Activated CD8-positive, alpha-beta memory T cell treated with anti-CD3 and anti-CD28 coated beads, Interleukin-2, amount 50 U/mL, for 1 hour (primary cell): Measurements from ENCODE around the gene ZNF232.
A peak's percentile ranks its signal among the peaks of the same experiment; 100 is the strongest.
"Not testable (repeated sequence)": the region's sequence is repeated elsewhere in the genome, so short reads cannot be mapped to it uniquely, and the experiment has no call there.

Experiments
- DNase-seq: peaks from one replicate; pipeline ENCODE4 v3.0.0-alpha.2; 2020; ENCODE audit errors: extremely low read depth

ZNF232 gene

GRCh38 chr17:5111402-5112204, at the start of gene ZNF232:
Gene ZNF232 (minus strand): TSS chr17:5111878. CDS start chr17:5111822, 56 bp downstream.
- DNase-seq = peak; percentile 64

GRCh38 chr17:5160702-5161101, 49.0 kb upstream of the ZNF232 start:
- not testable (repeated sequence) for DNase-seq

DNA sequence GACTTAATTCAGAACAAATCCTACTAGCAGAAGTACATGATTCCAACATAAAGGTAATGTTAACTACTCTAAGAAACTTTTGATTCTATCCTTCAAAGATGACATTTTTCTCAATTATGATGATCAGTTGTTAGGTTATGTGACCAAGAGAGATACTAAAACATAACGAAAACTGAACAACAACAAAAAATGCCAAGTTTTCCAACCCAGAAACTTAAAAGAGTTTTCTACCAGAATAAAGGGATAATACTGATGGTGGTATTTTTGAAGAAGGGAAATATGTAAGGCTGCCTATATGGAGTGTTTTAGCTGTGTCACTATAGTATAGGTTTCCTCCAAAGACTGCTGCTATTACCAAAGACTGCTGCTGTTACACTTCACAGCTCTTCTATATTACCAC, 34.4 kb upstream of the ZNF232 start:
- DNase-seq = not testable (repeated sequence)

DNA sequence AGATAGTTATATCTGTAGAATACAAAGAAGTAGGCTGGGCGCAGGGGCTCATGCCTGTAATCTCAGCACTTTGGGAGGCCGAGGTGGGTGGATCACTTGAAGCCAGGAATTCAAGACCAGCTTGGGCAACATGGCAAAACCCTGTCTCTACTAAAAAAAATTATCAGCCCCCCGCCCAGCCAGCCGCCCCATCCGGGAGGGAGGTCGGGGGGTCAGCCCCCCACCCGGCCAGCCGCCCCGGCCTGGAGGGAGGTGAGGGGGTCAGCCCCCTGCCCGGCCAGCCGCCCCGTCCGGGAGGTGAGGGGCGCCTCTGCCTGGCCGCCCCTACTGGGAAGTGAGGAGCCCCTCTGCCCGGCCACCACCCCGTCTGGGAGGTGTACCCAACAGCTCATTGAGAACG, 31.2 kb upstream of the ZNF232 start:
- not testable (repeated sequence) for DNase-seq

- no peak for DNase-seq
Measured at GRCh38 chr17:5139458-5139732, 27.7 kb upstream of the ZNF232 start.

- DNase-seq = no peak
Measured at GRCh38 chr17:5138616-5139457, 27.2 kb upstream of the ZNF232 start.

DNA sequence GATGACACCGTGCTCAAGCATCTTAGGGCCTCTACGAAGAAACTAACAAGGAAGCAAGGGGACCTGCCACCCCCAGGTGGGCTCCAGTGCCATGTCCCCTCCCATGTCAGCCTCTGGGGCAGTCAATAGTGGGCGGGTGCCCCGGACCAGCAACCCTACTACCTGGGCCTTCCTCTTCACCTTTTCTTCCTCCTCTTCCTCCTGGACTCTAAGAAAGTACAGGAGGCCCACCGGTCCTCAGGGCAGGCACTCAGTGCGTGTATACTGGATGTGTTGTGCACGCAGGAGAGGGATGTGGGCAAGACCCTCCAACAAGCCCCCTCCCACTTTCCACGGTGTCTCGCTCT, 26.5 kb upstream of the ZNF232 start:
- DNase-seq = not testable (repeated sequence)

DNA sequence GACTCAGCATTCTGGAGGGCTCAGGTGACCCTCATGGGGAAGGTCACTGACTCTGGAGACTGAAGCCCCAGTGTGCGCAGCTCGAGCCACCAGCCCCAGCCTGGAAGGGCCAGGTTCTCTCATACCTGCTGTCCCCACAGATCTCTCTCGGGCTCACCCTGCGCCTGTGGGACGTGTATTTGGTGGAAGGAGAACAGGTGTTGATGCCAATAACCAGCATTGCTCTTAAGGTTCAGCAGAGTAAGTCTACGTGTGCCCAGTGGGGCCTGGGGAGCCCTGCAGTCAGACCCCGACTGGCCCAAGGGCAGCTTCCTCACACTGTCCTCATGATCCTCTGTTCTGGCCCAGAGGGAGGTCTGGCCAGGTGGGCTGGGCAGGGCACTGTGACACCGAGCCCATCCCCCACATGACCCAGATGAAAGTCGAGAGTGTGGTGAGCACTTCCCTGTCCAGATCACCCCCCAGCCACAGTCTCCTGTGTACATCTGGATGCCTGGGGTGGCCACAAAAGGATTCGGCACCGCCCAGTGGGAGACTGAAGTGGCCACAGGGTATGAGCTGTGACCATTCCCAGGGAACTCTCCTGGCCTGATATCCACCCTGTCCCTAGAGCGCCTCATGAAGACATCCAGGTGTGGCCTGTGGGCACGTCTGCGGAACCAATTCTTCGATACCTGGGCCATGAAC, 26.0 kb upstream of the ZNF232 start:
- DNase-seq = not testable (repeated sequence)

- DNase-seq = not testable (repeated sequence)
Measured at GRCh38 chr17:5136580-5137412, 25.1 kb upstream of the ZNF232 start.

GRCh38 chr17:5135726-5136579, 24.3 kb upstream of the ZNF232 start:
- DNase-seq = no peak

DNA sequence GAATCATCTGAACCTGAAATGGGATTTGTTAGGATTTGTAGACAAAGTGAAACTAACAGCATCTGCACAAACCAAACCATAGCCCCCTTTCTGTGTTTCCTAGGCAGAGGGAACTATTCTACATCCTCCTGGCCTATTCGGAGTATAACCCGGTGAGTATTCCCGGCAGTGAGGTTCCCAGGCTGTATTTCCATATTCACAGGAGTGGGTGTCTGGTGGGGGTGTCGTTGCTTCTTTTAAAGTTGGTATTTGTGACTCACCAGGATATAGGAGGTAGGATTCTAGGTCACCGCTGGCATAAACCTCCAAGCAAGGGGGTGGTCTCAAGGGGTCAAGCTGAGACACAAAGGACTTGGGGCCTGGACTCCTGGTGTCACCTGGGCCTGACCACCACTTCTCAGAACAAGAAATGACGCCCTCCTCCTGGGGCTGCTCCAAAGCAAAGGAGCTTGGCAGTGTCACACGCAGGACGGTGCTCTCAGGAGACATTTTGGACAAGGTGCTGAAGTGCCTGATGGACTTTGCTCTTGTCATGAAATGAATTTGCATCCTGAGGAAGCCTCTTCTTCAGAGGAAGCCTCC, 23.5 kb upstream of the ZNF232 start:
- not testable (repeated sequence) for DNase-seq

GRCh38 chr17:5134571-5134970, 22.9 kb upstream of the ZNF232 start:
- DNase-seq = not testable (repeated sequence)

- not testable (repeated sequence) for DNase-seq
Measured at GRCh38 chr17:5133961-5134360, 22.3 kb upstream of the ZNF232 start.

DNA sequence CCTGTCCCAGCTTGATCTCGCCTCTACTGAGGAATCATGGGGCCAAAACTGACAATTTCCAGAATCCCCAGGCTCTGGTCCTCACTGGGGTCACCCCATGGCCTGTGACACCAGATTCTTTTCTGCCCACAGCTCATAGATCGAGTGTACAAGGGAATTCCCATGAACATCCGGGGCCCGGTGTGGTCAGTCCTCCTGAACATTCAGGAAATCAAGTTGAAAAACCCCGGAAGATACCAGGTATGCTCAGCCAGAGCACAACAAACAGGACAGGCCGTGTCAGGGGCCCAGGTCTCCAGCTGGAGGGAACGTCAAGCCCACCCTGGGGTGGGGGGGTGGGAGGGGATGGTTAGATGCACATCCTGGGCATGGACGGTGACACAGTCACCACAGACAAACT, 21.6 kb upstream of the ZNF232 start:
- no peak for DNase-seq

GRCh38 chr17:5132503-5133225, 21.0 kb upstream of the ZNF232 start:
- DNase-seq = not testable (repeated sequence)

DNA sequence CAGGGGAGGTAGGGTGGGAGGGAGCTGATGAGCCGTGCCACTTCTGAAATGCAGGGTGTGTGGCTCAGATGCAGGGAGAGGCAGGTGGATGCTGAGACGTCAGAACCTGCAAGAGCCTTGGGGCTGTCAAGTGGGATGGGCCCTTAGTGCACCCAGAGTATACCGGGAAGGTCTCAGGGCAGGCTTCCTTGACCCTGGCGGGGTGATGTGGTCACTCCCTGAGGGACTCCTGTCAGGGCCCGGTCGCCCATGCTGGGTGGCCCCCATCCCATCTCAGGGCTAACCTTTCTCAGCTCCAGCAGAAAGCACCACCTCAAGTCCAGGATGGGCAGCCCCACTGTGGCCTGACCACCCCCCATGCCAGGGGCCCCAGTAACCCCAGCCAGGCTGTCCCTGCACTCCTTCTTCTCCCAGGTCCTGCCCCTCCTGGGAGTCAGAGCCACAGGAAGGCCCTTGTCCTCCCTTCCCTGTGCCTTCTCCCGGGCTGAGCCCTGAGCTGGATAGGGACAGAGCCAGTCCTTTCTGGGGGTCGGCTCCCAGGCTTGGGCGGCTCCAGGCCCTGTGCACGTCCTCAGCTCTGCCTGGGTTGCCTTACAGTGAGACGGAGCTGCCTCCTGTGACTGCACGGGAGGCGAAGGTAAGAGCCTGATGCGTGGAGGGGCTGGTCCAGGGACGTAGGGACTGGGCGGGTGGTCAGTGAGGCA, 20.3 kb upstream of the ZNF232 start:
- DNase-seq = not testable (repeated sequence)

GRCh38 chr17:5131146-5131715, 19.6 kb upstream of the ZNF232 start:
- no peak for DNase-seq

DNA sequence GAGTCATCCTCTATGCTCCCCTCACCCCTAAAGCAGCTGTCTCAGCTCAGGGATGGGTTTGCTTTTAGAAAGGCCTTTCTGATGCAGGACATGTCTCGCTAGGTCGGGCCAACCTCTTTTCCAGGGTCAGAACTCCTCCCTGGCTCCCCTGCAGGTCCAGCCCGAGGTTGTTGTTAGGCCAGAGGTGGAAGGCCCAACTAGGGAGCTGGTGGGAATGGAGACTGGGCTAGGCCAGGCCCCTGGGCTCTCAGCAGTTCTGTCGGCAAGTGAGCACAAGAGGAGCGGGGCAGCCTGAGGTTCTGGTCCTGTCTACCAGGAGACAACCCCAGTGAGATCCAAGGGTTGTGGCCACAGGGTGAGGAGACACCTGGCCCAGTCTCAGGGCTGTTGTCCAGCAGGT, 19.0 kb upstream of the ZNF232 start:
- DNase-seq = not testable (repeated sequence)

DNA sequence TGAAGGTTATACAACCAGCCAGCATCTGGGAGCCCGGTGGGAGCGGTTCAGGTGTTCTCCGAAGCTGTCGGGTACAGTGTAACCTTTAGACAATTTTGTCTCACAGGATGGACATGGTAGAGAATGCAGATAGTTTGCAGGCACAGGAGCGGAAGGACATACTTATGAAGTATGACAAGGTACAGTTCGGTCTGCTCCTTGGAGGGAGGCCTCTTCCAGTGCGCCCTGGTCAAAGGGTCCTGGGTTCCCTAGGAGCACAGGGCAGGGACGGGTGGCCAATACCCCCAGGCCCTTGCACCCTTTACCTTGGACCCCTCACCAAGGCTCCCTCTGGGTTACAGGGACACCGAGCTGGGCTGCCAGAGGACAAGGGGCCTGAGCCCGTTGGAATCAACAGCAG, 18.6 kb upstream of the ZNF232 start:
- not testable (repeated sequence) for DNase-seq
